T-helper 1 cell treated with Interleukin-12 subunit alpha and Interleukin-12 subunit beta and Interleukin-4 antibody, amounts not matched to agents 30 μg/mL and 1 μg/mL, for 36 hours (primary cell): ENCODE data around the gene TMEM232.
"Not testable (repeated sequence)": the region's sequence is repeated elsewhere in the genome, so short reads cannot be mapped to it uniquely, and the experiment has no call there.

ENCODE experiments used
- H3K27ac Mint-ChIP-seq: one replicate; pipeline ENCODE4 v1.8.0; 2021; ENCODE audit warnings: mild to moderate bottlenecking, mixed read lengths
- H3K27me3 Mint-ChIP-seq: one replicate; pipeline ENCODE4 v1.8.0; 2021; ENCODE audit warnings: low read depth, mixed read lengths
- H3K36me3 Mint-ChIP-seq: one replicate; pipeline ENCODE4 v1.8.0; 2021; ENCODE audit warnings: low read depth, mixed read lengths
- H3K4me1 Mint-ChIP-seq: one replicate; pipeline ENCODE4 v1.8.0; 2021; ENCODE audit warnings: low read depth, mixed read lengths
- H3K4me3 Mint-ChIP-seq: one replicate; pipeline ENCODE4 v1.8.0; 2021; ENCODE audit warnings: mild to moderate bottlenecking, moderate library complexity, mixed read lengths
- H3K9me3 Mint-ChIP-seq: one replicate; pipeline ENCODE4 v1.8.0; 2021; ENCODE audit warnings: mixed read lengths

TMEM232 gene

GRCh38 chr5:110681953-110682352 is 44.5 kb downstream of the TMEM232 start:
- Mint-ChIP-seq H3K4me3 (no peak overlapping the region), H3K4me1 (peaks cover 3% of the 10 kb centered on the region), H3K36me3 (no peaks in the 10 kb centered on the region), H3K9me3 (peaks cover under 1% of the 10 kb centered on the region), H3K27ac (no peak overlapping the region), H3K27me3 (peaks cover 10% of the 10 kb centered on the region)

- H3K27me3 Mint-ChIP-seq = peaks cover 10% of the 10 kb centered on the region
- H3K36me3 Mint-ChIP-seq = no peaks in the 10 kb centered on the region
- no peak overlapping the region for H3K27ac Mint-ChIP-seq
- H3K4me3 Mint-ChIP-seq = no peak overlapping the region
- no peaks in the 10 kb centered on the region for H3K9me3 Mint-ChIP-seq
- H3K4me1 Mint-ChIP-seq = peaks cover 1% of the 10 kb centered on the region
Measured at GRCh38 chr5:110681109-110681508, 45.4 kb downstream of the TMEM232 start.

DNA sequence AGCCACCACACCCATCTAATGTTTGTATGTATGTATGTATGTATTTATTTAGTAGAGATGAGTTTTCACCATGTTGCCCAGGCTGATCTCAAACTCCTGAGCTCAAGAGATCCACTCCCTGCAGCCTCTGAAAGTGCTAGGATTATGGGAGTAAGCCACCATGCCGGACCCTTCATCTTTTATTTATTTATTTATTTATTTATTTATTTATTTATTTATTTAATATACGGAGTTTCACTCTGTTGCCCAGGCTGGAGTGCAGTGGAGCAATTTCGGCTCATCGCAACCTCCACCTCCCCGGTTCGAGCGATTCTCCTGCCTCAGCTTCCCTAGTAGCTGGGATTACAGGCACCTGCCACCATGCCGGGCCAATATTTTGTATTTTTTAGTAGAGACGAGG is 49.9 kb downstream of the TMEM232 start:
- not testable (repeated sequence) for H3K4me3 Mint-ChIP-seq, H3K27ac Mint-ChIP-seq, H3K9me3 Mint-ChIP-seq, H3K27me3 Mint-ChIP-seq, H3K36me3 Mint-ChIP-seq, H3K4me1 Mint-ChIP-seq

DNA sequence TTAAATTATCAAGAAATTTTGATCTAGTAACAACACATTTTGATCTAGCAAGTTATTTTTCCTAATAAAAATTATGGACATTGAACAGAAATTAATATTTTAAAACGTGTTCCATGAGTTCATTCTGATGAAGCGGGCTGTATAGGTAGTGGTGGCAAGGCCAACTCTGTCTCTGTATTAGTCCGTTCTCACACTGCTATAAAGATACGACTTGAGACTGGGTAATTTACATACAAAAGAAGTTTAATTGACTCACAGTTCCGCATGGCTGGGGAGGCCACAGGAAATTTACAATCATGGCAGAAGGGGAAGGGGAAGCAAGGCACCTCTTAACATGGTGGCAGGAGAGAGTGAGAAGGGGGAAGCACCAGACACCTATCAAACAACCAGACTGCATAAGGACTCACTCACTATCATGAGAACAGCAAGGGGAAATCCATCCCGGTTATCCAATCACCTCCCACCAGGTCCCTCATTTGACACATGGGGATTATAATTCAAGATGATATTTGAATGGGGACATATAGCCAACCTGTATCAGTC is 61.2 kb downstream of the TMEM232 start:
- Mint-ChIP-seq H3K36me3 (no peaks in the 10 kb centered on the region), H3K9me3 (no peaks in the 10 kb centered on the region), H3K4me1 (no peaks in the 10 kb centered on the region), H3K4me3 (no peak overlapping the region), H3K27ac (no peak overlapping the region), H3K27me3 (no peaks in the 10 kb centered on the region)

- Mint-ChIP-seq H3K27ac (no peak overlapping the region), H3K4me1 (no peaks in the 10 kb centered on the region), H3K9me3 (no peaks in the 10 kb centered on the region), H3K27me3 (no peaks in the 10 kb centered on the region), H3K36me3 (no peaks in the 10 kb centered on the region), H3K4me3 (no peak overlapping the region)
Measured at GRCh38 chr5:110663525-110663924, 62.9 kb downstream of the TMEM232 start.

DNA sequence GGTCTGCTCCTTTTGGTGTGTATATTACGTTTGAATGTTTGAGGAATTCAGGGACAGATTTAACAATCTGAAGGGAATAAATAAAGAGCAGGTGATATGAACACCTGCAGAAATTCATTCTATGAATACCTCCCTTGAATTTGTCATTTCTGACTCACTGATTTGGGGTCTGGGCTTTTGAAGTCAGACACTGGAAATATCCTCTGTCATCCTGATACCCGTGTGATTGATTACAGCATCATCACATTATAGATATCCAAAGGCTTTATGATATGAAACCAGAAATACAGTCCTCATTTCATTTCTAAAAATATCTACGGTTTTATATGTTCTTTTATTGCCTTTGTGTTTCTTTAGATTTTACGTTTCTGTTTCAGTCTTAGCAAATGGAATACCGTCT is 68.5 kb downstream of the TMEM232 start:
- Mint-ChIP-seq H3K9me3 (no peaks in the 10 kb centered on the region), H3K4me1 (no peaks in the 10 kb centered on the region), H3K4me3 (no peak overlapping the region), H3K36me3 (no peaks in the 10 kb centered on the region), H3K27ac (no peak overlapping the region), H3K27me3 (no peaks in the 10 kb centered on the region)

DNA sequence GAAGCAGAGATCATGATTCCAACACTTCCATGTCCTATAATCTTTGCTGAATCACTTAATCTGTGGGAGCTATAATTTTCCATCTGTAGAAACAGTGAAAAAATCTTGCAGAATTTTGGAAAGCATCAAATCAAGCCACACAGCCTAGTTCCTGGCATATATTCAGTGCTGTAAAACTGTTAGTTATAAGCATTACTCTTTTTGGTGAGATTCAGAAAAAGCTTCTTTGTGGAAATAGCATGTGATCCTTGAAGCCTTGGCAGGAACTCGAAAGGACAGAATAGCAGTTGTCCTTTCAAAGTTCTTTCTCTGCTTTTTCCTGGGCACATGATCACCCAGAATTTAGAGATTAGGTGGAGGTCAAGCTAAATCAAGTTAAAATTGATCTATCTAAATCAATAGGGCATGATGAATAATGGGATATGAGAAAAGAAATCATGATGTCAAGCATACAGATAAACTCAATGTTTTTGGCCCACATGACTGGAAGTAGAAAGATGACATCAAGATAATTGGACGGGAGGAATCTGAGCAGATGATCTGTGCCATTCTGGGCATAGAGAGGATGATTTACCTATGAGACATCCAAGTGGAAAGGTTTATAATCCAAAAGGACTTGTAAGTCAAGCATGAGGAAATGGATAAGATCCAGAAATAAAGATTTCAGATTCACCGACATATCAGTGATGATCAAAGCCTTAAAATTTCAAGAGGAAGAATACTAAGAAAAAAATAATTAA is 73.1 kb downstream of the TMEM232 start:
- H3K4me3 Mint-ChIP-seq = no peak overlapping the region
- H3K4me1 Mint-ChIP-seq = no peaks in the 10 kb centered on the region
- H3K36me3 Mint-ChIP-seq = no peaks in the 10 kb centered on the region
- no peaks in the 10 kb centered on the region for H3K9me3 Mint-ChIP-seq
- no peaks in the 10 kb centered on the region for H3K27me3 Mint-ChIP-seq
- no peak overlapping the region for H3K27ac Mint-ChIP-seq

DNA sequence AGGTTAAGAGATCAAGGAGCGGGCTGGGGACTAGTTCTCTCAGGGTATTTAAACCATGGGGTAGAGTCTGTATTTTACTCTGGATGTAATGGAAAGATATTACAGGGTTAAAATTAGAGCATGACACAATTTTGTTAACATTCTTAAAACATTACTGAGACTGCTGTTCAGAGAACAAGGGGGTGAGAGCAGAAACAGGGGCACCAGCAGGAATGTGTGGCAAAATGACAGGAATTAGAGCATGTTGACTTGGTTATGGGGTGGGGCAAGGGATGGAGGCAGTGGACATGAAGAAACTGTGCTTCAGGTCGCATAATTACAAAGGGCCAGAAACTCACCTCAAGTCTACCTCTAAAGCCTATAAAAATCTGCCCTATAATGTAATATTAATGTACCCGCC is 75.0 kb downstream of the TMEM232 start:
- Mint-ChIP-seq H3K4me3 (no peak overlapping the region), H3K27me3 (no peaks in the 10 kb centered on the region), H3K9me3 (no peaks in the 10 kb centered on the region), H3K27ac (no peak overlapping the region), H3K36me3 (no peaks in the 10 kb centered on the region), H3K4me1 (no peaks in the 10 kb centered on the region)

DNA sequence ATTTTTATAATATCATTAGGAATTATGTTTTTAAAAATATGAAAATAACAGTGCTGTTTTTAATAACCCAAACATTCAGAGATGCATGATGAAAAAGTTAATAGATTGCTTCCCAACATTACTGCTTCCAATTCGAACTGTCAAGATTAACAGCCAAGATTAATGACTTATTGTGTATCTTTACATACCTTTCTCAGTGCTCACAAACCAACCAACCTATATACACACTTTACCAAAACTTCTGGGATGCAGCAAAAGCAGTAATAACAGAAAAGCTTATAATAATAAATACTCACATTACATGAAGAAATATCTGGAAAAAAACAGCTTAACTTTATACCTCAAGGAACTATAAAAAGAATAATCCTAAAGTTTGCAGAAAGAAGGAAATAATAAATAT is 82.1 kb downstream of the TMEM232 start:
- H3K36me3 Mint-ChIP-seq = no peaks in the 10 kb centered on the region
- no peaks in the 10 kb centered on the region for H3K9me3 Mint-ChIP-seq
- no peak overlapping the region for H3K4me3 Mint-ChIP-seq
- no peak overlapping the region for H3K27ac Mint-ChIP-seq
- no peaks in the 10 kb centered on the region for H3K27me3 Mint-ChIP-seq
- no peaks in the 10 kb centered on the region for H3K4me1 Mint-ChIP-seq

GRCh38 chr5:110638970-110639902 is 87.2 kb downstream of the TMEM232 start:
- no peak overlapping the region for H3K4me3 Mint-ChIP-seq
- no peak overlapping the region for H3K27ac Mint-ChIP-seq
- no peaks in the 10 kb centered on the region for H3K9me3 Mint-ChIP-seq

DNA sequence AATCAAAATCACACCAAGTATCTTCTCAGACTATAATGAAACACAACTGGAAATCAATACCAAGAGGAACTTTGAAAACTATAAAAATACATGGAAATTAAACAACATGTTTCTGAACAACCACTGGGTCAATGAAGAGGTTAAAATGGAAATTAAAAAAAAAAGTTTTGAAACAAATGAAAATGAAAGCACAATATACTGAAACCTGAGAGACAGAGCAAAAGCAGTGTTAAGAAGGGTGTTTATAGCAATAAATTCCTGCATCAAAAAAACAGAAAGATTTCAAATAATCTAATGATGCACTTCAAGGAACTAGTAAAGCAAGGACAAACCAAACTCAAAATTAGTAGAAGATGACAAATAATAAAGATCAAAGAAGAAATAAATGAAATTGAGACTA is 92.0 kb downstream of the TMEM232 start:
- no peaks in the 10 kb centered on the region for H3K27me3 Mint-ChIP-seq
- H3K27ac Mint-ChIP-seq = no peak overlapping the region
- H3K4me1 Mint-ChIP-seq = peaks cover 4% of the 10 kb centered on the region
- no peaks in the 10 kb centered on the region for H3K36me3 Mint-ChIP-seq
- no peaks in the 10 kb centered on the region for H3K9me3 Mint-ChIP-seq
- H3K4me3 Mint-ChIP-seq = no peak overlapping the region

More at GRCh38 chr5:110638970-110639902, 87.2 kb downstream of the TMEM232 start:
- H3K36me3 Mint-ChIP-seq = no peaks in the 10 kb centered on the region
- H3K4me1 Mint-ChIP-seq = peaks cover 4% of the 10 kb centered on the region
- H3K27me3 Mint-ChIP-seq = no peaks in the 10 kb centered on the region

- H3K27ac Mint-ChIP-seq = no peak overlapping the region
- no peak overlapping the region for H3K4me3 Mint-ChIP-seq
- H3K9me3 Mint-ChIP-seq = no peaks in the 10 kb centered on the region
- no peaks in the 10 kb centered on the region for H3K36me3 Mint-ChIP-seq
- H3K4me1 Mint-ChIP-seq = peaks cover 4% of the 10 kb centered on the region
- no peaks in the 10 kb centered on the region for H3K27me3 Mint-ChIP-seq
Measured at GRCh38 chr5:110631236-110631635, 95.2 kb downstream of the TMEM232 start.

DNA sequence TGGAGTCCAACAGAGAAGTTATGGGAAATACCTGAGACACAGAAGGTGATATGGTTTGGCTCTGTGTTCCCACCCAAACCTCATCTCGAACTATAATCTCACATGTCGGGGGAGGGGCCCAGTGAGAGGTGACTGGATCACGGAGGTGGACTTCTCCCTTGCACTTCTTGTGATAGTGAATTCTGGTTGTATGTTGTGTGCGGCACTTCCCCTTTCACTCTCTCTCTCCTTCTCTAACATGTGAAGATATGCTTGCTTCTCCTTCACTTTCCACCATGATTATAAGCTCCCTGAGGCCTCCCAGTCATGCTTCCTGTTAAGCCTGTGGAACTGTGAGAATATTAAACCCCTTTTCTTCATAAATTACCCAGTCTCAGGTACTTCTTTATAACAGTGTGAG is 96.1 kb downstream of the TMEM232 start:
- Mint-ChIP-seq H3K27me3 (no peaks in the 10 kb centered on the region), H3K9me3 (no peaks in the 10 kb centered on the region), H3K4me1 (peaks cover 4% of the 10 kb centered on the region), H3K27ac (no peak overlapping the region), H3K4me3 (no peak overlapping the region), H3K36me3 (no peaks in the 10 kb centered on the region)

DNA sequence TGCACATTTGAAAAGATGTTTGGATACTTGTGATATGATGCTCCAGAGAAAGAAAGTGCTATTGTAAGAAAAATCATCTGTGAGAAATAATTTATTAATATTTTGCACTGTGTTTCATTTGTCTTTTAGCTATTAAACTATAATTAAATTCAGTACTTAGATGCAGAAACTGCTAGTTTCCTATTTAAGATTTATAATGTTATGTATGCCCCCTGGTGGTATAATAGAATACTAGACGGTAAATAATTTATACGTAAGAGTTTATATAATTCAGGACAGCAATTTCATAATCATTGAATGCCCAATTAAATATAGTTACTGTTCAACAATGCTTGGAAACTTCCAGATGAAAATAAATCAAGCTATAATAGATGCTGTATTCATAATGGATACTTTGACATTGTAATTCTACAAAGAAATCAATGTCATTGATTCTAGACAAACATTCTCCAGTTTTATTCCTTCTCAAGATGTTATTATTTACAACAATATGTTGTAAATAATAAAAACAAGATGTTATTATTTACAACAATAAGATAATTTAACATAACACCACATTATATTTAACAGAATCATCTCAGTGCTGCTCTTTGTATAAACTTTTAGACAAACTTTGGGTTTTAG is 101.0 kb downstream of the TMEM232 start:
- Mint-ChIP-seq H3K27ac (no peak overlapping the region), H3K9me3 (no peaks in the 10 kb centered on the region), H3K36me3 (no peaks in the 10 kb centered on the region), H3K27me3 (no peaks in the 10 kb centered on the region), H3K4me1 (no peaks in the 10 kb centered on the region), H3K4me3 (no peak overlapping the region)
